Measurements from ENCODE around the gene TOMM34. TPM values are rescaled to one million over a fixed set of nuclear protein-coding genes. Genes with fewer than 3 reads are reported as not detected.
A peak's percentile ranks its signal among the peaks of the same experiment; 100 is the strongest.

The TOMM34 gene
- total RNA-seq, 1 donor from 2014 or later: 62.3 TPM

- TF ChIP-seq, protein P1, sequence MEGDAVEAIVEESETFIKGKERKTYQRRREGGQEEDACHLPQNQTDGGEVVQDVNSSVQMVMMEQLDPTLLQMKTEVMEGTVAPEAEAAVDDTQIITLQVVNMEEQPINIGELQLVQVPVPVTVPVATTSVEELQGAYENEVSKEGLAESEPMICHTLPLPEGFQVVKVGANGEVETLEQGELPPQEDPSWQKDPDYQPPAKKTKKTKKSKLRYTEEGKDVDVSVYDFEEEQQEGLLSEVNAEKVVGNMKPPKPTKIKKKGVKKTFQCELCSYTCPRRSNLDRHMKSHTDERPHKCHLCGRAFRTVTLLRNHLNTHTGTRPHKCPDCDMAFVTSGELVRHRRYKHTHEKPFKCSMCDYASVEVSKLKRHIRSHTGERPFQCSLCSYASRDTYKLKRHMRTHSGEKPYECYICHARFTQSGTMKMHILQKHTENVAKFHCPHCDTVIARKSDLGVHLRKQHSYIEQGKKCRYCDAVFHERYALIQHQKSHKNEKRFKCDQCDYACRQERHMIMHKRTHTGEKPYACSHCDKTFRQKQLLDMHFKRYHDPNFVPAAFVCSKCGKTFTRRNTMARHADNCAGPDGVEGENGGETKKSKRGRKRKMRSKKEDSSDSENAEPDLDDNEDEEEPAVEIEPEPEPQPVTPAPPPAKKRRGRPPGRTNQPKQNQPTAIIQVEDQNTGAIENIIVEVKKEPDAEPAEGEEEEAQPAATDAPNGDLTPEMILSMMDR (IDR thresholded peaks at IDR 0.05; ENCODE audit: insufficient read depth, low read length, poor library complexity, severe bottlenecking): no peak
- Histone ChIP-seq H3K27me3 (ENCODE audit: control insufficient read depth, insufficient read depth, low read length) (no peaks in the 10 kb centered on the region), H3K4me3 (ENCODE audit: low read depth, low read length) (peak overlapping the region; percentile 91), H3K36me3 (ENCODE audit: control insufficient read depth, insufficient read depth, low read length) (no peaks in the 10 kb centered on the region)
- DNase-seq (ENCODE audit: low read depth): no peak
Observed at GRCh38 chr20:44967207-44967807, 7.1 kb upstream of the TOMM34 start.

DNA sequence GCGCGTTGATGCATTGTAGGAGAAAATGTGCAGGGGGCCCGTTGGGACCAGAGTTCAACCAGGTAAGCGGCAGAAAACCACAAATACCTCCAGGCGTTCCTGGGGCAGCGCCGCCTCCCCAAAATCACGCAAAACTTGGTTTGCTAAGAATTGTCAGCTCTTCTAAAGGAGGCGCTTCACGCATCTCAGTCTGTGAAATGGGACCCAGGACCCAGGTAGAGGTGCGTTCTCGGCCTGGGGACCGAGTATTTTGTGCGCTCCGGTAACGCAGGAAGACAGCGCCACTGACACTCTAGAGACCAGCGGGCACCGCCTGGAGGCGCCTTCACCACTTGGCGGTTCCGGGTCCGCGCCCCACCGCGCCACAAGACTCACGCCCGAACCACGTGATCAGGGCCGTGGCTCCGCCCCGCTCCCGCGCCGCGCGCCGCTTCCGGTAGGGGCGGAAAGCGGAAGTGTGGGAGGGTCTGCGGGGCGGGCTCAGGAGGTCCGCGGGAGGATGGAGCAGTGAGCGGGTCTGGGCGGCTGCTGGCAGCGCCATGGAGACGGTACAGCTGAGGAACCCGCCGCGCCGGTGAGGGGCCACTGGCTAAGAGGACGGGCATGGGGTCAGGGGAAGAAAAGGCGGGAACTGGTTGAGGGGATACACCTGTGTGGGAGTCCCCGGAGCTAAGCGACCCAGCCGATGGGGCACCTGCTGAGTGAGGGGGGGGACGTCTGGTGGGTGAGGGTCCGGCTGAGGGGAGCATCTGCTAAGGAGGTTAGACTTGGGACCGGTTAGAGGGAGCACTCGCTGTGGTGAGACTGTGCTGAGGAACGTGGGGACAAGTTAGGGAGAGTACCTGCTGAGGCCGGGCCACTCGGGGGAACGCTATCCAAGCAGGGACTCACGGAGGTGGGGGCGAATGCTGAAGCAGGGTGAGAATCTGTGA, 6.1 kb upstream of the TOMM34 start, which contains the start of gene STK4:
TSS of gene STK4 (plus strand) at position 483 of the 932 bp plus-strand sequence. CDS start at position 540, 57 bp downstream.
- no peaks in the 10 kb centered on the region for H3K36me3 ChIP-seq (ENCODE audit: control insufficient read depth, insufficient read depth, low read length)
- peak; percentile 64 for DNase-seq (ENCODE audit: low read depth)
- TF ChIP-seq, protein P1 (IDR thresholded peaks at IDR 0.05; ENCODE audit: insufficient read depth, low read length, poor library complexity, severe bottlenecking): peak; percentile 48
- peak within 1 kb of the TSS; percentile 91 for H3K4me3 ChIP-seq (ENCODE audit: low read depth, low read length)
- H3K27me3 ChIP-seq (ENCODE audit: control insufficient read depth, insufficient read depth, low read length): no peaks in the 10 kb centered on the region

DNA sequence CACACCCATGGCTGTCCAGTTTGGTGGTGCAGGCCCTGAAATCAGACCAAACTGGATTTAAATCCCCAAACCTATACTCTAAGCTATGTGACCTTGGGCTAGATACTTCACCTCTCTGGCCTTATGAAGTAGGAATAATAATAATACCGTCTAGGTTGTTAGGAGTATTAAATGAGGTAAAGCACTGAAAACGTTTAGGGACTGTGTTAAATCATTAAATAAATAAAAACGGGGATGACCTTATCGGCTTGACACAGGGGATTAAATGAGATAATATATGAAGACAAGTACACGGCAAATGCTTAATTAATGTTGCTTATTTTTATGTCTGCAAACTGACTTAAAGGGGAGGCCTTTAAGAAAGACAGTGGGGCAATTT, 5.4 kb upstream of the TOMM34 start:
- Histone ChIP-seq H3K27me3 (ENCODE audit: control insufficient read depth, insufficient read depth, low read length) (no peaks in the 10 kb centered on the region), H3K4me3 (ENCODE audit: low read depth, low read length) (peak overlapping the region; percentile 91), H3K36me3 (ENCODE audit: control insufficient read depth, insufficient read depth, low read length) (no peaks in the 10 kb centered on the region)
- no peak for DNase-seq (ENCODE audit: low read depth)
- TF ChIP-seq, protein P1 (IDR thresholded peaks at IDR 0.05; ENCODE audit: insufficient read depth, low read length, poor library complexity, severe bottlenecking): no peak

DNA sequence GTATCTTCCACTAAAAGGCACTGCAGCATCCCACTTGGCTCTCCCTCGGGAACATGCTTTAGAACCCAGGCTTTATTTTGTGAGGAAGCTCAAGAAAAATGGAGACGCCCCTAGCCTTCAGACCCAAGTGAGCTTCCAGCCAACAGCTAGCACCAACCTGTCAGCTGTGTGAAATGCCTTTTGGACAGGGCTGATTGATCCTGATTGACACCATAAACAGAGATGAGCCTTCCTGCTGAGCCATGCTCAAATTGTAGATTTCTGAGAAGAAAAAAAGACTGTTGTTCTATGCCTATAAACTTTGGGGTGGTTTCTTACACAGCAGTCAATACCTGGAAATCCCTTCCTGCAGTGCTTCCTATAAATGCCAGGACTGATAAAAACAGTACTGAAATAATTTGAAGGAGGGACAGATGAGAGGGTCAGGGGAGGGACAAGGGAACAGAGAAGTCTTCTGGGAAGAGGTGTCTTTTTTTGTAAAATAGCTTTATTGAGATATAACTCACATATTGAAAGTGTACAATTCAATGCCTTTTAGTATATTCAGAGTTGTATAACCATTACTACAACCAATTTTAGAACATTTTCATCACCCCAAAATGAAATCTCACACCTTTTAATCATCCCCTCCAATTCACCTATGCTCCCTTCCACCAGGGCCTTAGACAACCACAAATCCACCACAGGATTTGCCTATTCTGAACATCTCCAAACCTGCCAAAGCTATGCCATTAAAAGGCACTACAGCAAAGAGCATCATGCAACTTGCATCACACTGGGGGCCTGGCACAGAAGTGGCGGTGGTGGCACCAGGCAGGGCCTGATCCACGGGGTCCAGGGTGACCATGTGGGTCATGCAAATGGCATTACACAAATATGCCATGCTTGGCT, 3.4 kb upstream of the TOMM34 start:
- no peaks in the 10 kb centered on the region for H3K27me3 ChIP-seq (ENCODE audit: control insufficient read depth, insufficient read depth, low read length)
- TF ChIP-seq, protein P1 (IDR thresholded peaks at IDR 0.05; ENCODE audit: insufficient read depth, low read length, poor library complexity, severe bottlenecking): no peak
- H3K4me3 ChIP-seq (ENCODE audit: low read depth, low read length): no peak overlapping the region
- no peaks in the 10 kb centered on the region for H3K36me3 ChIP-seq (ENCODE audit: control insufficient read depth, insufficient read depth, low read length)
- no peak for DNase-seq (ENCODE audit: low read depth)

GRCh38 chr20:44962483-44962882, 2.3 kb upstream of the TOMM34 start:
- Histone ChIP-seq H3K36me3 (ENCODE audit: control insufficient read depth, insufficient read depth, low read length) (no peaks in the 10 kb centered on the region), H3K4me3 (ENCODE audit: low read depth, low read length) (no peak overlapping the region), H3K27me3 (ENCODE audit: control insufficient read depth, insufficient read depth, low read length) (no peaks in the 10 kb centered on the region)
- TF ChIP-seq, protein P1 (IDR thresholded peaks at IDR 0.05; ENCODE audit: insufficient read depth, low read length, poor library complexity, severe bottlenecking): no peak
- DNase-seq (ENCODE audit: low read depth): no peak
